Erythroblast (primary cell): ENCODE results near the gene SLC6A16.

Source experiments
- GATA1 ChIP-seq: IDR thresholded peaks from 2 replicates; pipeline ENCODE4 v1.6.1; 2011; ENCODE audit warnings: low read depth, mild to moderate bottlenecking, control low read depth, low read length, moderate library complexity
- POLR2A ChIP-seq: IDR thresholded peaks from 2 replicates; pipeline ENCODE4 v1.6.1; 2011; ENCODE audit warnings: mild to moderate bottlenecking, low read length

GRCh38 chr19:49336482-49337266 lies 11.7 kb upstream of the SLC6A16 start:
- TF ChIP-seq POLR2A (no peak), GATA1 (no peak)
